ENCODE results near the gene EVA1A.
"Not testable (repeated sequence)": the region's sequence is repeated elsewhere in the genome, so short reads cannot be mapped to it uniquely, and the experiment has no call there.

GRCh38 chr2:75477696-75478095, 83.0 kb downstream of the EVA1A start:
- not testable (repeated sequence) for TF ChIP-seq POLR2A (IDR thresholded peaks at IDR 0.05; ENCODE audit: low read depth, low read length); POLR2AphosphoS5 (IDR thresholded peaks at IDR 0.05; ENCODE audit: low read depth, low read length); TAF1 (IDR thresholded peaks at IDR 0.05; ENCODE audit: borderline replicate concordance, low read depth, low read length)

All from GM12892 (cell line).